ENCODE data around the gene COX4I1. TPM values are rescaled to one million over a fixed set of nuclear protein-coding genes. Genes with fewer than 3 reads are reported as not detected.

The COX4I1 gene
- total RNA-seq, 1 donor from 2014 or later = 430 TPM

DNA sequence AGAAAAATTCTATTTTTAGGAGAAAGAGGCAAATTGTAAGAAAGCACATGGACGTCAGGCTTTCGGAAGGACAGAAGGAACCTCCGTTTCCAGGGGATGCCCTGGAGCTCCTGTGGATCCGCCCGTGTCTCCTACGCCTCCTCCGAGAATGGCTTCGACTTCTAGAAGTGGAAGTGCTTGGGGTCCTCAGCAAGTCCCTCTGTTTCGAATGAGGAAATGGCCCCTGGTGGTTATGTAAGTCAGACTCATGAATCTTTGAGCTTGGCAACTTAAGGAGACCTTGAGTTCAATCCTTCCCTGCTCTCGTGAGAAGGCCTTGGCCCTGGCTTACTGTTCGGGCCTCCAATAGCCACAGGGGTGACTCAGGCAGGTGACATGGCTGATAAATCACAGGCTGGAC lies 38.9 kb downstream of the COX4I1 start:
- Histone ChIP-seq H3K4me3 (no peak overlapping the region), H3K9me3 (no peaks in the 10 kb centered on the region), H3K27me3 (no peaks in the 10 kb centered on the region), H3K36me3 (no peaks in the 10 kb centered on the region), H3K27ac (no peak overlapping the region), H3K4me1 (no peaks in the 10 kb centered on the region)
- TF ChIP-seq POLR2AphosphoS5 (IDR thresholded peaks at IDR 0.05; ENCODE audit: insufficient read depth in 1 of 2, low read depth in 1 of 2) = no peak
- TF ChIP-seq POLR2A (IDR thresholded peaks at IDR 0.05) = no peak
- TF ChIP-seq, protein P1, sequence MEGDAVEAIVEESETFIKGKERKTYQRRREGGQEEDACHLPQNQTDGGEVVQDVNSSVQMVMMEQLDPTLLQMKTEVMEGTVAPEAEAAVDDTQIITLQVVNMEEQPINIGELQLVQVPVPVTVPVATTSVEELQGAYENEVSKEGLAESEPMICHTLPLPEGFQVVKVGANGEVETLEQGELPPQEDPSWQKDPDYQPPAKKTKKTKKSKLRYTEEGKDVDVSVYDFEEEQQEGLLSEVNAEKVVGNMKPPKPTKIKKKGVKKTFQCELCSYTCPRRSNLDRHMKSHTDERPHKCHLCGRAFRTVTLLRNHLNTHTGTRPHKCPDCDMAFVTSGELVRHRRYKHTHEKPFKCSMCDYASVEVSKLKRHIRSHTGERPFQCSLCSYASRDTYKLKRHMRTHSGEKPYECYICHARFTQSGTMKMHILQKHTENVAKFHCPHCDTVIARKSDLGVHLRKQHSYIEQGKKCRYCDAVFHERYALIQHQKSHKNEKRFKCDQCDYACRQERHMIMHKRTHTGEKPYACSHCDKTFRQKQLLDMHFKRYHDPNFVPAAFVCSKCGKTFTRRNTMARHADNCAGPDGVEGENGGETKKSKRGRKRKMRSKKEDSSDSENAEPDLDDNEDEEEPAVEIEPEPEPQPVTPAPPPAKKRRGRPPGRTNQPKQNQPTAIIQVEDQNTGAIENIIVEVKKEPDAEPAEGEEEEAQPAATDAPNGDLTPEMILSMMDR (IDR thresholded peaks at IDR 0.05) = no peak
- no peak for DNase-seq (ENCODE audit: extremely low spot score in 2 of 2)
- intact Hi-C loops (cut with DNase I) = no loop called here

DNA sequence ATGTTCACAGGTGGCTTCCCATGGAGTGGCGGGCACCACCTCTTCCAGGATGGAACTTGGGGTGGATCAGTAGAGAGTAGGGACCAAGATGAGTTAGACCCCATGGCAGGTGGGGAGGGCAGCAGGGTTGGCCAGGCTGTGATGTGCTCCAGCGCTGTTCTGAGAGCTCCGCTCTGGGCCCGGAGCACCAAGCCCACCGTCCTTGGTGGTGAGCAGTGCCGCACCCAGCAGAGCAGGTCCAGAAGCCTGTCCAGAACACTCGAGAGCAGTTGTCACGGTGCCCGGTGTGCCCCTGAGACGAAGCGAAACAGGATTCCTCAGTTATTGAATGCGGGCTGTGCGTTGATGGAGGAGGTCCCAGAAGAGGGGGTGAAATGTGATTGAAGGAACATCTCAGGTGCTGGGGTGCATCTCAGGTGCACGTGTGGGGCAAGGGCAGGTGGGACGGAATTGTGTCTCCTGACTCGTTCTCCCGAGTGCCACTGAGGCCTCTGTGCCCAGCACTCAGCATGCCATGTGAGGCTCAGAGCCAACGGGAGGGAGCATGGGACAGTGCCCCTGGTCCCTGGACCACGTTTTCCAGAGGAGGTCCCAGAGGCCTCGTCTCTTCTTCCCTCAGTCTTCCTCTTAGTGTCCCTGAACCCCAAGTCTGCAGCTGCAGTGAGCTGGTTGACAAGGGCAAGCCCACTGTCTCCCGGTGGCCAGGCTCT lies 39.5 kb downstream of the COX4I1 start:
- no peak for DNase-seq (ENCODE audit: extremely low spot score in 2 of 2)
- Histone ChIP-seq H3K36me3 (no peaks in the 10 kb centered on the region), H3K9me3 (no peaks in the 10 kb centered on the region), H3K4me1 (no peaks in the 10 kb centered on the region), H3K27ac (no peak overlapping the region), H3K27me3 (no peaks in the 10 kb centered on the region), H3K4me3 (no peak overlapping the region)
- intact Hi-C loops (cut with DNase I) = no loop called here
- TF ChIP-seq, protein P1 (IDR thresholded peaks at IDR 0.05) = no peak
- no peak for TF ChIP-seq POLR2A (IDR thresholded peaks at IDR 0.05)
- no peak for TF ChIP-seq POLR2AphosphoS5 (IDR thresholded peaks at IDR 0.05; ENCODE audit: insufficient read depth in 1 of 2, low read depth in 1 of 2)

DNA sequence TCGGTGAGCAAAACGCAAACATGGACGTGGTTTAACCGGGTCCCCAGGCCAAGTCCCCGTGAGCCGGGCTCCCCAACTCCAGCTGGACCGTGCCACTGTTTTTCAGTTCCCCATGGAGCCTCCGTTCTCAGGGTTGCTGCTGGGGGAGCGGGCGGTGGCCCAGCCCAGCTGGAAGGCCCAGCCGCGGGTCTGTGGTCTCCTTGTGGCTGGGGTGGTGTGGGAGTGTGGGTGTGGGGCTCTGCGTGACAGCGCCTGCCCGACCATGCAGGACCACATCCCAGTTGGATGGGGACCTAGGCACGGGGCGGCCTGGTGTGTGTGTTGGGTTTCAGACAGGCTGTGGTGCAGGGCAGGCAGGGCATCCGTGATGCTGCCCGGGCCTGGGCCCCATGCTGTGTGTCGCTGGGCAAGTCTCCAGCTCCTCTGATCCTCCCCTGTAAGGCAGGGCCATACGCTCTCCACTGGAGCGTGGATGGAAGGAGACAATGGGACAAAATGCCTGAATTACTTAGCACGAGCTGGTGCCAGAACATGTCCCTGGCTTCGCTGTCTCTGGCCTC lies 40.3 kb downstream of the COX4I1 start:
- no peaks in the 10 kb centered on the region for H3K27me3 ChIP-seq
- H3K27ac ChIP-seq = no peak overlapping the region
- TF ChIP-seq POLR2AphosphoS5 (IDR thresholded peaks at IDR 0.05; ENCODE audit: insufficient read depth in 1 of 2, low read depth in 1 of 2) = no peak
- no peak for TF ChIP-seq POLR2A (IDR thresholded peaks at IDR 0.05)
- TF ChIP-seq, protein P1 (IDR thresholded peaks at IDR 0.05) = no peak
- H3K36me3 ChIP-seq = no peaks in the 10 kb centered on the region
- H3K4me3 ChIP-seq = no peak overlapping the region
- DNase-seq (ENCODE audit: extremely low spot score in 2 of 2) = no peak
- H3K4me1 ChIP-seq = no peaks in the 10 kb centered on the region
- intact Hi-C loops (cut with DNase I) = no loop called here
- no peaks in the 10 kb centered on the region for H3K9me3 ChIP-seq

DNA sequence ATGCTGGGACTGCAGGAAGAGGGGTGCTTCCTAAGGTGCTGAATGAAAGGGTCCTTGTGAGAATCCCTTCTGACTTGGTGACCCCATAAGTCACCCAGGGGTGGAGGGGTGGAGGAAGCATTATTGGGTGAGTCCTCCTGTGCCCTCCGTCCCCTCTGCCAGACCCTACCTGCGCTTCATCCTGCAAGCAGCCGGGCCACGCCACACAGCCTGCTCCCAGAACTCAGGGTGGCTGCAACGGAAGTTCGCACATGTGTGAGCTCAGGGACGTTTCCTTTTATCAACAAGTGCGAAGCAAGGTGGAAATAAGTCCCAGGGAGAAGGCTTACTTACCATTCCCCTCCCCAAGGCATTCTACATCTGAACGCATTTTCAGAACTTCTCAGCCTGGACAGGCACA lies 40.9 kb downstream of the COX4I1 start:
- H3K27me3 ChIP-seq = no peaks in the 10 kb centered on the region
- no peaks in the 10 kb centered on the region for H3K4me1 ChIP-seq
- intact Hi-C loops (cut with DNase I) = no loop called here

More for the DNA sequence above, 40.9 kb downstream of the COX4I1 start:
- TF ChIP-seq, protein P1 (IDR thresholded peaks at IDR 0.05) = no peak
- TF ChIP-seq POLR2AphosphoS5 (IDR thresholded peaks at IDR 0.05; ENCODE audit: insufficient read depth in 1 of 2, low read depth in 1 of 2) (no peak), POLR2A (IDR thresholded peaks at IDR 0.05) (no peak)
- no peak for DNase-seq (ENCODE audit: extremely low spot score in 2 of 2)
- no peaks in the 10 kb centered on the region for H3K9me3 ChIP-seq
- H3K36me3 ChIP-seq = no peaks in the 10 kb centered on the region
- no peak overlapping the region for H3K4me3 ChIP-seq
- H3K27ac ChIP-seq = no peak overlapping the region
